ENCODE measurements around the gene SCD.
"Not testable (repeated sequence)": the region's sequence is repeated elsewhere in the genome, so short reads cannot be mapped to it uniquely, and the experiment has no call there.

The SCD gene

GRCh38 chr10:100346765-100347567 lies at the start of gene SCD:
SCD (plus strand) TSS chr10:100347233; CDS start chr10:100347505, 272 bp downstream.
- peak; percentile 50 for DNase-seq (ENCODE audit: low read depth)

DNA sequence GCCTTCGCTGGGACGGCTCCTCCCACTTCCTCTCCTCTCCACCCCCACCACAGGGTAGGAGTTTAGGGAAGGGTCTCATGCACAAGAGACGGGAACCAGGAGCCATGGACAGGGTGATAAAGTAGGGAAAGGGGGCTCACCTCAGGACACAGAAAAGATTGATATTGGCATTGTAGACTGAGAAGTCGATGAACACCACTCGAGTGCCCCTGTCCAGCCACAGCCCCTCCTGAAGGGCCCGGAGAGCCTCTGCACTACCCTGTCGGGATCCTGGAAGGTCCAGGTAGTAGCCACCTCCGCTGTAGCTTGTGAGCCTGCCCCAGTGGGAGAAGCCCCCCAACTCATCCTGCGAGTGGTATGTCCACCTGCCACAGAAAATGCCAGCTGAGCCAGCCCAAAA lies 49.8 kb upstream of the SCD start:
- no peak for DNase-seq (ENCODE audit: low read depth)

DNA sequence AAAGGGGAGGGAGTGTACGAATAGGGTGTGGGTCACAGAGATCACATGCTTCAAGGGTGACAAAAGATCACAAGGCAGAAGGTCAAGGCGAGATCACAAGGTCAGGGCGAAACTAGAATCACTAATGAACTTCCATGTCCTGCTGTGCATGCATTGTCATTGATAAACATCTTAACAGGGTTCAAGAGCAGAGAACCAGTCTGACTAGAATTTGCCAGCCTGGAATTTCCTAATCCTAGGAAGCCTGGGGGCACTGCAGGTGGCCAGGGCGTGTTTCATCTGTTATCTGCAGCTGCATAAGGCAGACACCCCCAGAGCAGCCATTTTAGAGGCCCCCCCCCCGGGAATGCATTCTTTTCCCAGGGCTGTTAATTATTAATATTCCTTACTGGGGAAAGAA lies 45.9 kb upstream of the SCD start:
- not testable (repeated sequence) for DNase-seq (ENCODE audit: low read depth)

GRCh38 chr10:100303724-100304319 lies 43.2 kb upstream of the SCD start:
- DNase-seq (ENCODE audit: low read depth): no peak

GRCh38 chr10:100304414-100304813 lies 42.6 kb upstream of the SCD start:
- no peak for DNase-seq (ENCODE audit: low read depth)

GRCh38 chr10:100306861-100307260 lies 40.2 kb upstream of the SCD start:
- no peak for DNase-seq (ENCODE audit: low read depth)

DNA sequence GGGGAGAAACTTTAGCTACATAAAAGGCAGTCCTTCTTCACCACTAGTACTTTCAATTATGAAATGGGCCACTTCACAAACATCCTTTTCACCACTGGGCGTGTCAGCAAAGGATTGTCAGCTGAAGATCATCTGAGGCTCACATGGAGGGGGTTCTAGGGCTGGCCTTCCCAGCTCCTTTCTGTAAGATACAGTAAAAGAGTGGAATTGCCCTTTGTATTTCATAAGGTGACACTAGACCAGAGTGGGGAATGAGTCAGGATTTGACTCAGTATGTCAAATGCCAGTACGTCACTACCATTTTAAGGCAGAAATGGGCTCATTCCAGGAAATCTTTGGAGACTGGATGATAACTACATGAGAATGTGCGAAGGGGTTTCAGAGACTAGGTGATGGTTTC lies 39.3 kb upstream of the SCD start:
- DNase-seq (ENCODE audit: low read depth): no peak

DNA sequence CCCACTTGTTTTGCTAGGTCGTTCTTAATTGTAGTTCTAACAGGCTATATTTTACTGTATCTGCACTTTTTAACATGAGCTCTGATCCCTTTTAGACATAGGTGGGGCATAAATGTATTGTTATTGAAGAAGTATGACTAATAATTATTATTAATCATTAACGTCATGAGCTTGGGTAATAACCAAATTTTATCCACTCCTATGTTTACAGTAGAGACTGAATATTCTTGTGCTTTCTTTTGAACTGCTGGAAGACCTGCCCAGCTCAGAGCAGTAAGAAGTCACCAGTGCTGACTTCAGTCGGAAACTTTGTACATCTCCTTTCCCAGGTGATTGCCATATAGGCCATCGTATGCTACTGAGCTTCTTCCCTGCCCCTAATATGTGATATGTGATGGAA lies 35.7 kb upstream of the SCD start:
- no peak for DNase-seq (ENCODE audit: low read depth)

DNA sequence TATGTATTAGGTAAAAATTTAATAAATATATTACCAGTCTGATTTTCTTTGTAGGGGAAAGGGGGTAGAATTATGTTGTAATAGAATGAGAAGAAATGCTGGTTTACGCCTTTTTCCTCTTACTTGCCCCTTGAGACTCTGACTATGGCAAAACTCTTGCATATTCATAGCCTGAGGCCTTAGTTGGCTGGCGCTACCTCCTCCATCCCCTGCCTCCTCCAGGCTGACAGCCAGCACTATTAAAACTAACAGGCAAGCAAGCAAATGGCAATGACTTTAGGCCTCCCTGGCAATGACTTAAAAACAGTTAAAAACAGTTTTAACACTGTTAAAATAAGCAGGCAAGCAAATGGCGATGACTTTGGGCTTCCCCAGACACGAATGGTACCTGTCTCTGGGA lies 31.4 kb upstream of the SCD start:
- no peak for DNase-seq (ENCODE audit: low read depth)

DNA sequence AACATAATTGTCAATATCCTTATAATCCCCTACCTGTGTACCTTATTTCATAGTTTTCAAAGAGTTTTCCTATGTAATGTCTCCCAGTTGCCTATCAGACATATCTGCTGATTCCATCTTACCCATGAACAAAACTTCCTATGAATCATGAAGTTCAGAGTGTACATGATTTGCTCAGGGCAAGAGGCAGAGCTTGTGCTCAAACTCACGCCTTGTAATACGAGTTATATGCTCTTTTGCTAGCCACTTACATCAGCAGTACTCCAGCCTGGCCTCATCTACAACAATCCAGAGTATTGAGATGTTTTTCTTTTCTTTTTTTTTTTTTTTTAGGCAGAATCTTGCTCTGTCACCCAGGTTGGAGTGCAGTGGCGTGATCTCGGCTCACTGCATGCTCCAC lies 28.8 kb upstream of the SCD start:
- DNase-seq (ENCODE audit: low read depth): no peak

DNA sequence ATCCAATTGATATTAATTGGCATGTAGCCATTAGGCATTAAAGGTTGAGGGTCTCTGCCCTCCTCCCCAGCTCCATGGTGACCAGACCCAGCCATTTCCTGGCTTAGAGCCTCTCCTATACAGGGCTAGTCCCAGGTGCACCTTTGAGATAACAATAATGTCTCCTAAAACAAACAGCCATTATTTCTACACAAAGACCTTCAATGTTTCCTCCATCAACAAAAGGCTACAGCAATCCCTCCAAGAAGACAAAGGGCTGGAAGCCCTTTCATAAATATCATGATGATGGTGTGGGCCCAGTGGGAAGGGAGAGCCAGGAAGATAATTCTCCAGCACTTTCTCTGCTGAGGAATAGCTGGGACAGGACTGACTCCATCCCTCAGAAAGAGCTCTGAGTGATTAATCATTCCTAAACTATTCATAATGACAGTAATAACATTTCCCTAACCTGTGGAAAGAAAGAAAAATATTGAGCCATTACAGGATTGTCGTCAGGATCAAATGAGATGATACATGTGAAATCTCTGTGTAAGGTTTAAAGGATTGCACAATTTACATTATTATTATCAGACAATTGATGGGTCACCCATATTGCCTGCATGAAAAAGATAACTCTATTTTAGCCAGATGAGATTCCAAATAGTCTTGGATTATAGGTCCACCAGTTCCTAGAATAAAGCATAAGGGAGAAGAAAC lies 27.2 kb upstream of the SCD start:
- no peak for DNase-seq (ENCODE audit: low read depth)

DNA sequence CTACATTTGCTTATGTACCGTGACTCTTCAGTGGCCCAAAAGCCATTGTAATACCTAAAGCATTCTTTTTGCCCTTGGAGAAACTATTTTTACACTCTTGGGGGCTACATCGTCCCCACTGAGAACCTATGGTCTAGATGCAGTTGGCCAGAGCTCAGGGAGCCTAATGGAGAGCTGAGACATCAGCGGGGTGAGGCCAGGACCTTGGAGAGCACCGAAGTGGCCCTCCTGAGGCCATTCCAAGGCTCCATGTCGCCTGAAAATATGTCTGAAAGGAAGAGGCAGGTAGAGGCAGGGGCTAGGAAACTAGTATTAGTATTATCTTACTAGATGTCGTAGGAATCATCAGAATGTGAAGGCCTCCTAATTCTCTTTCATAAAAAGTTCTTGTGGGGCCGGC lies 21.9 kb upstream of the SCD start:
- DNase-seq (ENCODE audit: low read depth): no peak

GRCh38 chr10:100327007-100327717 lies 19.9 kb upstream of the SCD start:
- DNase-seq (ENCODE audit: low read depth): no peak

DNA sequence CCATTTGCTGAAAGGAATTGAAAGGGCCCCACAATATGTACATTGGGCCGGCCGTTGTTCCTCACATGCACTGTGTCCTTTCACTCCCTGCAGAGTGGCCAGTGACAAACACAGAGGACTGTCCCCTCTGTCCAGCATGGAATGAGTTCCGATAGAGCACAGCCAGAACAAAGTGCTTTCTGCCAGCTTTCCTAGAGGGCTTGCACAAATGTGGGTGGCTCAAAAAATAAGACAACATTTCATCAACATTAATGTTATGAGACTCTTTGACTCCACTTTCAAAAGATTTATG lies 19.4 kb upstream of the SCD start:
- no peak for DNase-seq (ENCODE audit: low read depth)

GRCh38 chr10:100328198-100328597 lies 18.8 kb upstream of the SCD start:
- DNase-seq (ENCODE audit: low read depth): no peak

GRCh38 chr10:100330079-100330478 lies 17.0 kb upstream of the SCD start, which contains the start of gene PKD2L1:
PKD2L1 (minus strand) TSS chr10:100330228; CDS start chr10:100330103, 125 bp downstream.
- DNase-seq (ENCODE audit: low read depth): no peak

DNA sequence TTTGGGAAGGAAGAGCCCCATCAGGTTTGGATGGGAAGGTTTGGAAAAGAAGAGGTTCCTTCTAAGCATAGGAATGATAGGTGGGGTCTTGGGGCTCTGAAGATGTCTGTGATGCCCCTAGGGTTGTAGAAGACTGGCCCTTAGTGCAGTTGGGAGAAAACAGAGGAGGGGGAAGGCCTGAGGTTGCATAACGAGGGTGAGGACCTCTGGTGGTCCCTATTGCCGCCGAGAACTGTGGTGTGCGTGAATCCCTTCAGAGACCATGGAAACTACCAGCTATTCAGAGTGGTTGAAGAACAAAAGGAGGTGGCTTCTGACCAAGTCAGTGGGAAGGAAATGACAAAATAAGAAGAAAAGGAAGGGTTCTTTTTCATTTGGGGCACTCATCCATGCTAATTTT lies 13.9 kb upstream of the SCD start:
- DNase-seq (ENCODE audit: low read depth): no peak

- no peak for DNase-seq (ENCODE audit: low read depth)
Measured at GRCh38 chr10:100333661-100334440, 13.2 kb upstream of the SCD start.

- DNase-seq (ENCODE audit: low read depth): no peak
Measured at GRCh38 chr10:100334762-100335161, 12.3 kb upstream of the SCD start.

- peak; percentile 56 for DNase-seq (ENCODE audit: low read depth)
Measured at GRCh38 chr10:100338434-100339036, 8.5 kb upstream of the SCD start.

DNA sequence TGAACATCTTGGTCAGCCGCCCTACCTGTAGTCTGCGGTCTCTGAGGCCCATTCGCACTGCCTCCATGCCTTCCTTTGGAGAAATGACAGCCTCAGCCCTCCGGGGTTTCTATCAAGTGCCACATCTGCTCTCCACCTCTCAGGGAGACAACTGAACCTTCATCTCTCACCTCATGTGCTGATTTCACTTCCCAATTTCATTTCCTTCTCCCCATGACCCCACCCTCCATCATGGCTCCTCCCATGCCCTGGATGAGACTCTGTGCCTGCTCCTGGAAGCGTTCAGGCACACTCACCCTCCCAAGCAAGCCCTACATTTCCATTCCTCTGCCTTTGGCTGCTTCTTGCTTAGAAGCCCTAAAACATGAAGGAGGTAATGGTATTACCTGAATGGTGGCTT lies 7.8 kb upstream of the SCD start:
- no peak for DNase-seq (ENCODE audit: low read depth)

Data from stimulated activated CD8-positive, alpha-beta memory T cell treated with anti-CD3 and anti-CD28 coated beads, Interleukin-15, amount 100 ng/mL, for 24 hours (primary cell).